Heart right ventricle (tissue), 16 donors: ENCODE data around the gene TGFB3. TPM values are rescaled to one million over a fixed set of nuclear protein-coding genes. Genes with fewer than 3 reads are reported as not detected.
A peak's percentile ranks its signal among the peaks of the same experiment; 100 is the strongest.

Experiments used
- ATAC-seq, 8 donors: fragments of 200-7000 bp; cut with Tn5 transposase; one replicate each; pipeline ENCODE4 v1.9.1; 2020; ENCODE audit warnings: mild to moderate bottlenecking in 8 of 8, moderate library complexity in 8 of 8, moderate number of reproducible peaks in 1 of 8
- DNase-seq, 2 donors: peaks; one replicate each; pipeline ENCODE4 v3.0.0-alpha.2; 2020
- H3K27ac ChIP-seq, 10 donors: fragments of 200-600 bp; sonication (generic) in 2 of 10; one replicate each; pipeline versions ENCODE4 v1.5.0 to v1.8.0; 2020 to 2022; ENCODE audit warnings: mild to moderate bottlenecking in 3 of 10
- H3K27me3 ChIP-seq, 7 donors: fragments of 200-600 bp; one replicate each; pipeline ENCODE4 v1.8.0; 2021 to 2022; ENCODE audit warnings: mild to moderate bottlenecking in 2 of 7
- H3K36me3 ChIP-seq, 9 donors: fragments of 200-600 bp; sonication (generic) in 1 of 9; one replicate each; pipeline versions ENCODE4 v1.5.0 to v1.8.0; 2020 to 2022; ENCODE audit warnings: mild to moderate bottlenecking in 2 of 9
- H3K4me1 ChIP-seq, 9 donors: fragments of 200-600 bp; sonication (generic) in 1 of 9; one replicate each; pipeline versions ENCODE4 v1.5.0 to v1.8.0; 2020 to 2022; ENCODE audit warnings: mild to moderate bottlenecking in 4 of 9
- H3K4me3 ChIP-seq, 10 donors: fragments of 200-600 bp; sonication (generic) in 2 of 10; one replicate each; pipeline versions ENCODE4 v1.5.0 to v1.8.0; 2020 to 2022; ENCODE audit warnings: mild to moderate bottlenecking in 7 of 10, moderate library complexity in 2 of 10
- H3K9me3 ChIP-seq, 11 donors: fragments of 200-600 bp in 10 of 11; sonication (generic) in 2 of 11; one replicate each; pipeline versions ENCODE4 v1.5.0 to v1.8.0; 2013 to 2022; ENCODE audit warnings: mild to moderate bottlenecking in 2 of 11, control low read depth in 1 of 11, moderate library complexity in 1 of 11
- CTCF ChIP-seq, 9 donors: fragments of 200-600 bp; sonication (generic) in 2 of 9; IDR thresholded peaks; one replicate each; pipeline versions ENCODE4 v1.5.0 to v1.8.0; 2021 to 2022; ENCODE audit warnings: antibody characterized with exemption in 9 of 9, mild to moderate bottlenecking in 5 of 9, moderate library complexity in 1 of 9
- WGBS, 2 donors: extraction: QIAGEN DNeasy Blood & Tissue Kit; methylation state at CpG; one replicate each; pipeline ENCODE4 v1.1.7; 2013; ENCODE audit warnings: inconsistent platforms in 1 of 2; 5-methylcytosine and 5-hydroxymethylcytosine counted together
- intact Hi-C, 10 donors: fragments of 100-400 bp; cut with DNase I; formaldehyde crosslinking; loops; one replicate each; pipeline versions ENCODE4 v1.11.1 to v1.14.2; 2022
- polyA plus RNA-seq, 2 donors: library from polyadenylated mRNA; stranded (reverse); fragments of 200-250 nt; gene quantifications; one replicate each; pipeline ENCODE4 v1.2.3, GENCODE V29; 2013
- total RNA-seq, 10 donors: library from RNA; stranded (reverse); fragmentation: NEBNext Ultra II Directional in 3 of 10; extraction: Animal tissue kit (Norgen Biotek cat#: 25700) in 3 of 10; gene quantifications; one replicate each; pipeline versions ENCODE4 v1.2.1 to v1.2.4, GENCODE V29; 2021 to 2023
- donor health status: Arrhythmogenic right ventricular cardiomyopathy.
- donor health status: ischemic (EF 13 %, LVEDD 7.1; RV severe dilation, severe dysfunction).
- donor health status: healthy with polysubstance abuse.
- donor health status: DM: no; HTN: yes; CAD: no.
- donor health status: DM: no; HTN: no; CAD: no.
- donor health status: ischemic (EF 25% LVEDD 6.9; RV normal size, moderate dysfunction).
- donor health status: ischemic (EF 25% LVEDD 5.7; RV mildly dilated, moderate dysfunction).
- donor health status: healthy.
- donor health status: DM: yes; HTN: yes; CAD: no.
- donor health status: Ischemic cardiomyopathy.
- donor health status: ischemic (EF 35%, LVEDD 5.7; RV mildly dilated, moderate dysfunction).
- donor health status: nonischemic (EF 11% LVEDD 7.7; RV severe dilation, severe dysfunction).
- donor health status: DM: yes; HTN: yes; CAD: no.
- donor health status: PGD.
- donor health status: ischemic (EF 29% LVEDD 5.4; RV normal size, mild dysfunction).
- donor health status: nonischemic (EF 23%, LVEDD 6.1; RV moderate dilation, normal function).

The TGFB3 gene
- total and polyA plus RNA-seq, 12 donors, result 9.9 to 37.8 (median 22.6) TPM

GRCh38 chr14:75995372-75996041 is 13.7 kb upstream of the TGFB3 start:
- 36 to 38% methylated on average over 17 of the region's 17 CpGs for WGBS, 2 donors
- peak; percentile 75 to 93 (median 90) for ATAC-seq
- peaks cover 2 to 70% (median 31%) of the 10 kb centered on the region in 9 donors for H3K4me1 ChIP-seq
- no peaks in the 10 kb centered on the region for H3K27me3 ChIP-seq
- H3K9me3 ChIP-seq, result no peaks in the 10 kb centered on the region
- no peak for TF ChIP-seq CTCF (IDR thresholded peaks at IDR 0.05)
- peak overlapping the region; percentile 38 to 89 (median 74) for H3K27ac ChIP-seq
- DNase-seq, result peak; percentile 62 to 84
- intact Hi-C loops, result no loop called here
- peak overlapping the region in 4 of 10 donors; percentile 6 to 23 (median 22) for H3K4me3 ChIP-seq
- H3K36me3 ChIP-seq, result peaks cover 0 to 83% (median 3%) of the 10 kb centered on the region in 9 donors

GRCh38 chr14:75993567-75994041 is 11.8 kb upstream of the TGFB3 start:
- no peak for DNase-seq
- WGBS, 2 donors, result 93 to 95% methylated on average over 1 of the region's 1 CpG
- Histone ChIP-seq H3K4me1 (peaks cover 2 to 74% (median 32%) of the 10 kb centered on the region in 9 donors), H3K27me3 (no peaks in the 10 kb centered on the region), H3K36me3 (peaks cover 0 to 84% (median 0%) of the 10 kb centered on the region in 9 donors), H3K4me3 (no peak overlapping the region), H3K9me3 (no peaks in the 10 kb centered on the region), H3K27ac (peak overlapping the region in 5 of 10 donors; percentile 80 to 89 (median 87))
- peak in 3 of 9 donors; percentile 15 to 32 (median 25) for TF ChIP-seq CTCF (IDR thresholded peaks at IDR 0.05)
- intact Hi-C loops, result no loop called here
- no peak for ATAC-seq

GRCh38 chr14:75991753-75992152 is 10.0 kb upstream of the TGFB3 start:
- Histone ChIP-seq H3K27me3 (no peaks in the 10 kb centered on the region), H3K4me1 (peaks cover 2 to 80% (median 40%) of the 10 kb centered on the region in 9 donors), H3K4me3 (no peak overlapping the region), H3K36me3 (peaks cover 0 to 66% (median 0%) of the 10 kb centered on the region in 9 donors), H3K27ac (peak overlapping the region in 5 of 10 donors; percentile 57 to 89 (median 87)), H3K9me3 (no peaks in the 10 kb centered on the region)
- DNase-seq, result no peak
- peak in 5 of 8 donors; percentile 7 to 40 (median 33) for ATAC-seq
- intact Hi-C loops, result no loop called here
- no peak for TF ChIP-seq CTCF (IDR thresholded peaks at IDR 0.05)
- 43 to 56% methylated on average over 4 of the region's 4 CpGs for WGBS, 2 donors

GRCh38 chr14:75990297-75990696 is 8.5 kb upstream of the TGFB3 start:
- intact Hi-C loops, result no loop called here
- Histone ChIP-seq H3K27ac (peak overlapping the region in 5 of 10 donors; percentile 48 to 84 (median 74)), H3K9me3 (no peaks in the 10 kb centered on the region), H3K4me3 (no peak overlapping the region), H3K36me3 (peaks cover 0 to 60% (median 0%) of the 10 kb centered on the region in 9 donors), H3K27me3 (no peaks in the 10 kb centered on the region), H3K4me1 (peaks cover 2 to 76% (median 45%) of the 10 kb centered on the region in 9 donors)
- no peak for TF ChIP-seq CTCF (IDR thresholded peaks at IDR 0.05)
- WGBS, 2 donors, result 93 to 96% methylated on average over 4 of the region's 4 CpGs
- DNase-seq, result no peak
- no peak for ATAC-seq
